ENCODE results near the gene MYO15B.

GRCh38 chr17:75643643-75644017, 56.0 kb downstream of the MYO15B start:
- TF ChIP-seq CTCF (conservative IDR thresholded peaks at IDR 0.05; ENCODE audit: low read length) (no peak), EZH2phosphoT487 (IDR thresholded peaks at IDR 0.05; ENCODE audit: borderline replicate concordance, low read depth, low read length) (no peak)

All from OCI-LY7 (cell line).